ENCODE measurements around the gene CGREF1.
"Not testable (repeated sequence)": the region's sequence is repeated elsewhere in the genome, so short reads cannot be mapped to it uniquely, and the experiment has no call there.

CGREF1 gene

GRCh38 chr2:27088634-27089033 lies 30.3 kb downstream of the CGREF1 start:
- no peak for DNase-seq (ENCODE audit: low spot score)
- FAIRE-seq, result no peak

DNA sequence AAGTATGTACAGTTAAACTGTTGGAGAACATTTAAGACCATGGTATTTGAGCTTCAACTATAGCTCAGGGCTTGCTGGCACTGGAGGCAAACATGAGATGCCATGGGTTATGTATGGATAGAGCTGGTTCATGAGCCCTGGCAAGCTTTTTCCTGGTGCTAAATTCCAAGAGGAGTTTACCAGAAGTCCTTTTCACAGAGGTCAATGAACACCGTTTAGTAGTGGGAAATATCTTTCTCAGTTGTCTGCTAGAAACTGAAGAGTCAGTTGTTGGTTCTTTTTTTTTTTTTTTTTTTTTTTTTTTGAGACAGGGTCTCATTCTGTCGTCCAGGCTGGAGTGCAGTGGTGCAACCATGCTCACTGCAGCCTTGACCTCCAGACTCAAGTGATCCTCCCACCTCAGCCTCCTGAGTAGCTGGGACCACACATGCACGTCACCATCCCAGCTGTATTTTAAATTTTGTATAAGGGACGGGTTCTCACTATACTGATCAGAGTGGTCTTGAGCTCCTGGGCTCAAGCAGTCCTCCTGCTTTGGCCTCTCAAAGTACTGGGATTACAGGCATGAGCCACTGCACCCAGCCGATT lies 31.0 kb downstream of the CGREF1 start:
- FAIRE-seq (no peak), DNase-seq (ENCODE audit: low spot score) (no peak)

DNA sequence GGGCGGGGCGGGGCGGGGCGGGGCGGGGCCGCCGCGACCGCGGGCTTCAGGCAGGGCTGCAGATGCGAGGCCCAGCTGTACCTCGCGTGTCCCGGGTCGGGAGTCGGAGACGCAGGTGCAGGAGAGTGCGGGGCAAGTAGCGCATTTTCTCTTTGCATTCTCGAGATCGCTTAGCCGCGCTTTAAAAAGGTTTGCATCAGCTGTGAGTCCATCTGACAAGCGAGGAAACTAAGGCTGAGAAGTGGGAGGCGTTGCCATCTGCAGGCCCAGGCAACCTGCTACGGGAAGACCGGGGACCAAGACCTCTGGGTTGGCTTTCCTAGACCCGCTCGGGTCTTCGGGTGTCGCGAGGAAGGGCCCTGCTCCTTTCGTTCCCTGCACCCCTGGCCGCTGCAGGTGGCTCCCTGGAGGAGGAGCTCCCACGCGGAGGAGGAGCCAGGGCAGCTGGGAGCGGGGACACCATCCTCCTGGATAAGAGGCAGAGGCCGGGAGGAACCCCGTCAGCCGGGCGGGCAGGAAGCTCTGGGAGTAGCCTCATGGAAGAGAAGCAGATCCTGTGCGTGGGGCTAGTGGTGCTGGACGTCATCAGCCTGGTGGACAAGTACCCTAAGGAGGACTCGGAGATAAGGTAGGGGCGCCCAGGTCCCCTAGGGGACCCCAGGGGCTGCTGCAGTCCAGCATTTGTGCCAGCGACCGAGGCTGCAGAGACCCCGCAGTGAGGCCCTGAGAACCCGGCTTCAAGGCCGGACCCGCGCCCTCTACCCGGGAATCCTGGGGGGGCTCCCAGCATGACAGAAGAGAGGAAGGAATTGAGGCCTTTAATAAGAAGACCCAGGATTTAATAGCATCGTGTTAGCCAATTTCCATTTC lies 32.0 kb downstream of the CGREF1 start, which contains the start of gene KHK:
Gene KHK (plus strand): TSS at position 49 of the 870 bp plus-strand sequence. CDS start 488 bp downstream, at position 537.
- FAIRE-seq (no peak), DNase-seq (ENCODE audit: low spot score) (peak; percentile 73)

DNA sequence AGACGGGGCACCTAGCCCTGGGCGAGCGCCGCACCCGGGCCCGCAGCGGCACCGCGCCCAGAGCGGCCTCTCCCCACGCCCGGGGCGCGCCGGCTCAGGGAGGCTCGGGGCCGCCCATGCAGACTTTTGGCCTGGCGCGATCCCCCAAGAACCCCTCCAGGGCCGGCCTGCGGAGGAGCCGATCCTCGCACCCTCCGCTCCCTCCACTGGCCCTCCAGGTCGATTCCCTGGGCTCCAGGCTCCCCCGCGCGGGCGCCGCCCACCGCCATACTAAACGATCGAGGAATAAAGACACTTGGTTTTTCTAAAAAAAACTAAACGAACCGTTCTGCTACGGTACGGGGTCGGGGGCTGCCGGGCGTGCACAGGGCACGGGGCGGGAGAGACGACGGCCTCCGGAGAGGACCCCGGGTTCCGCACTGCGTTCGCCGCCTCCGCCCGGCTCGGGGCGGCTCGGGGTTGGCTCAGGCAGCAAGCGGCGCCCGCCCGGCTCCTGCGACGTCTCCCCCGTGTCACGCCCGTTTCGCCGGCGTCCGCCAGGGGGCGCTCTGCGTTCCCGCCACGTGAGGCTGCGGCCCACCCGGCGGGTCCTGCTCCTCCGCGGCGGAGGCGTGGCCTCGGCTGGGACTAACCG lies 32.7 kb downstream of the CGREF1 start:
- peak; percentile 99 for DNase-seq (ENCODE audit: low spot score)
- peak; percentile 89 for FAIRE-seq

DNA sequence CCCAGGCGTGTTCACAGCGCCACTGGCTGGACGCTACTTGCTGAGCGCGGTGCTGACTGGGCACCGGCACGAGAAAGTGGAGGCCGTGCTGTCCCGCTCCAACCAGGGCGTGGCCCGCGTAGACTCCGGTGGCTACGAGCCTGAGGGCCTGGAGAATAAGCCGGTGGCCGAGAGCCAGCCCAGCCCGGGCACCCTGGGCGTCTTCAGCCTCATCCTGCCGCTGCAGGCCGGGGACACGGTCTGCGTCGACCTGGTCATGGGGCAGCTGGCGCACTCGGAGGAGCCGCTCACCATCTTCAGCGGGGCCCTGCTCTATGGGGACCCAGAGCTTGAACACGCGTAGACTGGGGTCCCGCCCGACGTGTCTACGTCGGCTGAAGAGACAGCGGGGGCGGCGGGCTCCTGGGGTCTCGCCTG lies 33.2 kb downstream of the CGREF1 start:
- DNase-seq (ENCODE audit: low spot score) (peak; percentile 70), FAIRE-seq (peak; percentile 70)

DNA sequence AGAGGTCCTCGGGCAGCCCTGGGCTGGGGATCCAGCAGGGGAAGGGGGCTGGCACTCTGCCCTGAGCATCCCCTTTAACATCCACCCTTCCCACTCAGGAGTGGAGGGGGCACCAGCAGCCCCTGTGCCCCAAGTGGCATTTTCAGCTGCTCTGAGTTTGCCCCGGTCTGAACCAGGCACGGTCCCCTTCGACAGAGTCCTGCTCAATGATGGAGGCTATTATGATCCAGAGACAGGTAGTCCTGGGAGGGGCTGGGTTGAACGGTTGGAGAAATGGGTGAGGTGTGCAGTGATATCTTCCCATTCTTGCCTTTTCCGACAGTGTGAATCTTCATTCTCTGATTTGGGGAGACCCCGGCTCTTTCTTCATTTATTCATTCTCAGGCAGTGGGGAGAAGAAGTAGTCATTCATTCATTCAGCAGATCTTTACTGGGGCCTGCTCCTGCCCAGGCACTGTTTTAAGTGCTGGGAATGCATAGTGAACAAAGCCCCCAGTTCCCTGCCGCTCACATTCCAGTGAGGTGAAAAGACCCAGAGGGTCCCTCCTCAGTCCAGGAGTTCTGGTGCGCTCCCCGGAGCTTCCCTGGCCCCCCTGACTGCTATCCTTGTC lies 33.8 kb downstream of the CGREF1 start:
- DNase-seq (ENCODE audit: low spot score), result no peak
- FAIRE-seq, result no peak

DNA sequence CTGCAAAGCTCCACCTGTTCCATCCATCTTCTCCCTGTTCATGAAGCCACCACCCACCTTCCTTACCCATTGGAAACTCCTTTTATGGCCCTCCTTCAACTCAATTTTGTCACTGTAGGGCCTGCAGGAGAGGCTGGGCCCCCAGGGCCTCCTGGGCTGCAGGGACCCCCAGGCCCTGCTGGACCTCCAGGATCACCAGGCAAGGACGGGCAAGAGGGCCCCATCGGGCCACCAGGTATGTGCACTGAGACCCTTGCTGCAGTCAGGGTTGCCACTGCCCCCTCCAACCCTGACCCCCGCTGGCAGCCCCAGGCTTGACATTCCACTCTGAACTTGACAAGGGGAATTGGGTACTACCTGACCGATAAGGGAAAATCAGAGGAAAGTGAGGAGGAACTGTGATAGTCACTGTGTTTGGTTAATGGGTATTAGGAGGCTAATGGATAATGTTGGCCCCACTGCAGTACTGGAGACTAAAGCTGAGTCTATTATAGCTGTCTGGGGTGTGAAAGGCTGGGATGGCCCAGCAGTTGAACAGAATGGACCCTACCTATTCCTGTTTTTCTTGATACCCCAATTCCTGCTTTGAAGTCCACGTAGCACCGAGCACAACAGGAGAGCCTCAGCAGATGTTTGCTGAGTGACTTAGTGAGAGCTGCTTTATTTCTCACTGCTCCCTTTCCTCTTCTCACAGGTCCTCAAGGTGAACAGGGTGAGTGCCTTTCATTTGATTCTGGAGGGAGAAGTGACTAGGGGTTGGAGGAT lies 34.4 kb downstream of the CGREF1 start:
- no peak for FAIRE-seq
- DNase-seq (ENCODE audit: low spot score), result no peak

DNA sequence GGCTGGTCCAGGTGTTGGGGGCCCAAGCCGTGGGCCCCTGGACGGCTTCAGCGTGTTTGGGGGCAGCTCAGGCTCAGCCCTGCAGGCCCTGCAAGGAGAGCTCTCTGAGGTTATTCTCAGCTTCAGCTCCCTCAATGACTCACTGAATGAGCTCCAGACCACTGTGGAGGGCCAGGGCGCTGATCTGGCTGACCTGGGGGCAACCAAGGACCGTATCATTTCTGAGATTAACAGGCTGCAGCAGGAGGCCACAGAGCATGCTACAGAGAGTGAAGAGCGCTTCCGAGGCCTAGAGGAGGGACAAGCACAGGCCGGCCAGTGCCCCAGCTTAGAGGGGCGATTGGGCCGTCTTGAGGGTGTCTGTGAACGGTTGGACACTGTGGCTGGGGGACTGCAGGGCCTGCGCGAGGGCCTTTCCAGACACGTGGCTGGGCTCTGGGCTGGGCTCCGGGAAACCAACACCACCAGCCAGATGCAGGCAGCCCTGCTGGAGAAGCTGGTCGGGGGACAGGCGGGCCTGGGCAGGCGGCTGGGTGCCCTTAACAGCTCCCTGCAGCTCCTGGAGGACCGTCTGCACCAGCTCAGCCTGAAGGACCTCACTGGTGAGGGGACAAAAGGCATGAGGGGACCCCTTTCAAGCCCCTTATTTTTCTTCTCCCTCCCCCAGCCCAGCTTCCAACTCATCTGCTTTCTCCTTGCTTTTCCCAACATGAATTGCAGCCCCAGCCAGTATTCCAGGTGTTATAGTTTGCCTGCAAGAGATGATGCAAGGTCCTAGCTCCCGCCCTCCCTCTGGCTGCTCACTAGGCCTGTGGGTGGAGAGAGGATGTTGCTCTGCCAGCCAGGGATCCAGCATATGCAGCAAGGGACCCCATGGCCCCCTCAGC lies 35.3 kb downstream of the CGREF1 start:
- no peak for FAIRE-seq
- DNase-seq (ENCODE audit: low spot score), result no peak

DNA sequence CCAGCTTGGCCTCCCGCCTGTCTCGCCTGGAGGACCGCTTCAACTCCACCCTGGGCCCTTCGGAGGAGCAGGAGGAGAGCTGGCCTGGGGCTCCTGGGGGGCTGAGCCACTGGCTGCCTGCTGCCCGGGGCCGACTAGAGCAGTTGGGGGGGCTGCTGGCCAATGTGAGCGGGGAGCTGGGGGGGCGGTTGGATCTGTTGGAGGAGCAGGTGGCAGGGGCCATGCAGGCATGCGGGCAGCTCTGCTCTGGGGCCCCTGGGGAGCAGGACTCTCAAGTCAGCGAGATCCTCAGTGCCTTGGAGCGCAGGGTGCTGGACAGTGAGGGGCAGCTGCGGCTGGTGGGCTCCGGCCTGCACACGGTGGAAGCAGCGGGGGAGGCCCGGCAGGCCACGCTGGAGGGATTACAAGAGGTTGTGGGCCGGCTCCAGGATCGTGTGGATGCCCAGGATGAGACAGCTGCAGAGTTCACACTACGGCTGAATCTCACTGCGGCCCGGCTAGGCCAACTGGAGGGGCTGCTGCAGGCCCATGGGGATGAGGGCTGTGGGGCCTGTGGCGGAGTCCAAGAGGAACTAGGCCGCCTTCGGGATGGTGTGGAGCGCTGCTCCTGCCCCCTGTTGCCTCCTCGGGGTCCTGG lies 36.0 kb downstream of the CGREF1 start:
- no peak for FAIRE-seq
- no peak for DNase-seq (ENCODE audit: low spot score)

- FAIRE-seq (no peak), DNase-seq (ENCODE audit: low spot score) (no peak)
Observed at GRCh38 chr2:27081984-27082772, 36.8 kb downstream of the CGREF1 start.

- DNase-seq (ENCODE audit: low spot score) (no peak), FAIRE-seq (no peak)
Observed at GRCh38 chr2:27080603-27080936, 38.4 kb downstream of the CGREF1 start.

DNA sequence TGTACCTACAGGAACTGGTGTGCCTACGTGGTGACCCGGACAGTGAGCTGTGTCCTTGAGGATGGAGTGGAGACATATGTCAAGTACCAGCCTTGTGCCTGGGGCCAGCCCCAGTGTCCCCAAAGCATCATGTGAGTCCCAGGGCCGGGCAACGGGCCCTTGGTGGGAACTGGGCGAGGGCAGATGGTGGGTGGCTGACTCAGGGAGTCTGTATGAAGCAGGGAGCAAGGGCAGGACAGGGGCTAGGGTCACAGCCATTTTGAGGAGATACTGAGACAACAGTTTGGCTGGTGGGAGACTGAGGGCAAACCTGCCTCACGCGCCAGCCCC lies 38.8 kb downstream of the CGREF1 start:
- FAIRE-seq (no peak), DNase-seq (ENCODE audit: low spot score) (no peak)

- FAIRE-seq (no peak), DNase-seq (ENCODE audit: low spot score) (no peak)
Observed at GRCh38 chr2:27079233-27080139, 39.4 kb downstream of the CGREF1 start.

- no peak for DNase-seq (ENCODE audit: low spot score)
- no peak for FAIRE-seq
Observed at GRCh38 chr2:27078267-27079194, 40.4 kb downstream of the CGREF1 start, which contains the start of gene EMILIN1. EMILIN1 (plus strand) TSS chr2:27078615; CDS start chr2:27079066, 451 bp downstream.

- FAIRE-seq, result no peak
- no peak for DNase-seq (ENCODE audit: low spot score)
Observed at GRCh38 chr2:27077231-27077630, 41.7 kb downstream of the CGREF1 start.

GRCh38 chr2:27076323-27076722 lies 42.6 kb downstream of the CGREF1 start:
- no peak for FAIRE-seq
- DNase-seq (ENCODE audit: low spot score), result no peak

GRCh38 chr2:27075566-27075871 lies 43.4 kb downstream of the CGREF1 start:
- DNase-seq (ENCODE audit: low spot score); FAIRE-seq: not testable (repeated sequence)

Data from urothelium cell line (cell line).